Endodermal cell (in vitro differentiated cells): Measurements from ENCODE around the gene CDKN3. TPM values are rescaled to one million over a fixed set of nuclear protein-coding genes. Genes with fewer than 3 reads are reported as not detected.

Experiments used
- DNase-seq: peaks from one replicate; pipeline ENCODE4 v3.0.0-alpha.2; 2017
- H3K27ac ChIP-seq: 2 replicates; pipeline ENCODE4 v1.5.1; 2013; ENCODE audit warnings: mild to moderate bottlenecking, low read depth, low read length, moderate library complexity
- H3K27me3 ChIP-seq: 2 replicates; pipeline ENCODE4 v1.6.1; 2013; ENCODE audit warnings: mild to moderate bottlenecking, low read length, moderate library complexity; ENCODE audit not compliant: insufficient read depth, control insufficient read depth, poor library complexity, severe bottlenecking
- H3K36me3 ChIP-seq: 2 replicates; pipeline ENCODE4 v1.7.0; 2013; ENCODE audit warnings: mild to moderate bottlenecking, low read length, moderate library complexity; ENCODE audit not compliant: control insufficient read depth, insufficient read depth
- H3K4me1 ChIP-seq: one replicate; pipeline ENCODE4 v1.7.0; 2013; ENCODE audit warnings: low read length; ENCODE audit not compliant: control insufficient read depth, insufficient read depth
- H3K4me3 ChIP-seq: 2 replicates; pipeline ENCODE4 v1.5.1; 2013; ENCODE audit warnings: mild to moderate bottlenecking, low read length, moderate library complexity
- H3K9ac ChIP-seq: 2 replicates; pipeline ENCODE4 v1.6.1; 2013; ENCODE audit warnings: mild to moderate bottlenecking, low read length, moderate library complexity; ENCODE audit not compliant: poor library complexity, severe bottlenecking; ENCODE audit errors: extremely low read depth
- H3K9me3 ChIP-seq: 2 replicates; pipeline ENCODE4 v1.6.1; 2013; ENCODE audit warnings: mild to moderate bottlenecking, low read length, moderate library complexity; ENCODE audit not compliant: control insufficient read depth
- H3K27ac Mint-ChIP-seq: 2 replicates; pipeline ENCODE4 v1.8.0; 2020; ENCODE audit warnings: mixed read lengths
- H3K27me3 Mint-ChIP-seq: 2 replicates; pipeline ENCODE4 v1.8.0; 2021; ENCODE audit warnings: mild to moderate bottlenecking, mixed read lengths; ENCODE audit not compliant: insufficient read depth
- H3K36me3 Mint-ChIP-seq: 2 replicates; pipeline ENCODE4 v1.8.0; 2020; ENCODE audit warnings: low read depth, mixed read lengths
- H3K4me1 Mint-ChIP-seq: 2 replicates; pipeline ENCODE4 v1.8.0; 2020; ENCODE audit warnings: mixed read lengths
- H3K4me3 Mint-ChIP-seq: 2 replicates; pipeline ENCODE4 v1.8.0; 2020; ENCODE audit warnings: mild to moderate bottlenecking, moderate library complexity, mixed read lengths
- H3K9me3 Mint-ChIP-seq: 2 replicates; pipeline ENCODE4 v1.8.0; 2020; ENCODE audit warnings: mild to moderate bottlenecking, mixed read lengths
- WGBS, 2 experiments: methylation state at CpG; one replicate each; pipeline versions ENCODE4 v1.1.5 to v1.1.7; 2013; ENCODE audit warnings: missing lambda C conversion rate in 2 of 2, mixed read lengths in 1 of 2; ENCODE audit not compliant: insufficient coverage in 1 of 2, insufficient read length in 1 of 2; 5-methylcytosine and 5-hydroxymethylcytosine counted together
- total RNA-seq, 2 donors: library from RNA; stranded (reverse); fragmentation: NEBNext Ultra II Directional in 1 of 2; extraction: Animal tissue kit (Norgen Biotek cat#: 25700) in 1 of 2; gene quantifications; 2 replicates in 1 of 2; 3 replicates in 1 of 2; pipeline ENCODE4 v1.2.1, GENCODE V29; 2021
- TF ChIP-seq, protein P1 (sequence below): fragments of 200-600 bp; sonication (generic); conservative IDR thresholded peaks from 2 replicates; pipeline ENCODE4 v1.5.0; 2021; ENCODE audit warnings: antibody characterized with exemption, mild to moderate bottlenecking

Gene CDKN3
- total RNA-seq, 2 donors from 2014 or later, result 31.5 to 39.8 TPM

- Mint-ChIP-seq H3K9me3 (peaks cover 3% of the 10 kb centered on the region), H3K27me3 (no peaks in the 10 kb centered on the region), H3K4me3 (no peak overlapping the region), H3K27ac (peak overlapping the region; percentile 9), H3K4me1 (peaks cover 36% of the 10 kb centered on the region), H3K36me3 (peaks cover 6% of the 10 kb centered on the region)
- 69 to 88% methylated on average over 1 to 3 of the region's 4 CpGs for WGBS, 2 experiments
- Histone ChIP-seq H3K36me3 (peaks cover 14% of the 10 kb centered on the region), H3K4me1 (no peaks in the 10 kb centered on the region), H3K27me3 (no peaks in the 10 kb centered on the region), H3K4me3 (peak overlapping the region; percentile 92), H3K27ac (no peak overlapping the region), H3K9me3 (no peaks in the 10 kb centered on the region), H3K9ac (no peak overlapping the region)
- TF ChIP-seq, protein P1, sequence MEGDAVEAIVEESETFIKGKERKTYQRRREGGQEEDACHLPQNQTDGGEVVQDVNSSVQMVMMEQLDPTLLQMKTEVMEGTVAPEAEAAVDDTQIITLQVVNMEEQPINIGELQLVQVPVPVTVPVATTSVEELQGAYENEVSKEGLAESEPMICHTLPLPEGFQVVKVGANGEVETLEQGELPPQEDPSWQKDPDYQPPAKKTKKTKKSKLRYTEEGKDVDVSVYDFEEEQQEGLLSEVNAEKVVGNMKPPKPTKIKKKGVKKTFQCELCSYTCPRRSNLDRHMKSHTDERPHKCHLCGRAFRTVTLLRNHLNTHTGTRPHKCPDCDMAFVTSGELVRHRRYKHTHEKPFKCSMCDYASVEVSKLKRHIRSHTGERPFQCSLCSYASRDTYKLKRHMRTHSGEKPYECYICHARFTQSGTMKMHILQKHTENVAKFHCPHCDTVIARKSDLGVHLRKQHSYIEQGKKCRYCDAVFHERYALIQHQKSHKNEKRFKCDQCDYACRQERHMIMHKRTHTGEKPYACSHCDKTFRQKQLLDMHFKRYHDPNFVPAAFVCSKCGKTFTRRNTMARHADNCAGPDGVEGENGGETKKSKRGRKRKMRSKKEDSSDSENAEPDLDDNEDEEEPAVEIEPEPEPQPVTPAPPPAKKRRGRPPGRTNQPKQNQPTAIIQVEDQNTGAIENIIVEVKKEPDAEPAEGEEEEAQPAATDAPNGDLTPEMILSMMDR, result no peak
- DNase-seq, result peak; percentile 66
Observed at GRCh38 chr14:54438703-54439102, 41.9 kb downstream of the CDKN3 start.

DNA sequence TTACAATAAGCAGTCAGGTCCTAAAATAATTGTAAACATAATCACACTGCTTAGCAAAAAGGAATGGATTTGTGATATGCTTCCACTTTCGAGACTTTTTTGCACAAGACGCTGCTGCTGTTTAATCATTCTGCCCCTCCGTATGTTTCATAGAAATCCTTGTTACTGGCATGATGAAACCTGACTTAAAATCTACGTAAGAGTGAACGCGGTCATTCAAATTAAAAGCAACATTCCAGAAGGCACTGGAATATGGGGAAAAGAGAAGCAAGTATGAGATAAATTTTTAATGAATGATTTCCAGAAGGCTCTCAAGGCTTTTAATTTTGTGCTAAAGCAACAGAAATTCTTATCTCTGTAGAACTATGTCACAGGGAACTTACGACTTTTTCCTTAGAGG lies 43.2 kb downstream of the CDKN3 start:
- Mint-ChIP-seq H3K4me1 (peaks cover 28% of the 10 kb centered on the region), H3K36me3 (peaks cover 6% of the 10 kb centered on the region), H3K4me3 (peak overlapping the region; percentile 86), H3K27ac (peak overlapping the region; percentile 96), H3K27me3 (peaks cover 7% of the 10 kb centered on the region), H3K9me3 (peaks cover 8% of the 10 kb centered on the region)
- Histone ChIP-seq H3K27me3 (no peaks in the 10 kb centered on the region), H3K4me3 (peak overlapping the region; percentile 92), H3K9ac (peak overlapping the region; percentile 59), H3K9me3 (no peaks in the 10 kb centered on the region), H3K36me3 (peaks cover 4% of the 10 kb centered on the region), H3K4me1 (no peaks in the 10 kb centered on the region), H3K27ac (peak overlapping the region; percentile 98)
- WGBS, 2 experiments, result 57 to 78% methylated on average over 4 to 7 of the region's 7 CpGs
- TF ChIP-seq, protein P1, result no peak
- no peak for DNase-seq

- peak overlapping the region; percentile 86 for H3K4me3 Mint-ChIP-seq
- Histone ChIP-seq H3K27ac (peak overlapping the region; percentile 98), H3K27me3 (no peaks in the 10 kb centered on the region), H3K9ac (peak overlapping the region; percentile 59), H3K9me3 (no peaks in the 10 kb centered on the region), H3K36me3 (peaks cover 2% of the 10 kb centered on the region), H3K4me1 (no peaks in the 10 kb centered on the region), H3K4me3 (peak overlapping the region; percentile 92)
- H3K9me3 Mint-ChIP-seq, result peaks cover 8% of the 10 kb centered on the region
- DNase-seq, result no peak
- H3K36me3 Mint-ChIP-seq, result peaks cover 6% of the 10 kb centered on the region
- H3K27me3 Mint-ChIP-seq, result peaks cover 8% of the 10 kb centered on the region
- WGBS, 2 experiments, result 0 to 8% methylated on average over 1 to 5 of the region's 5 CpGs
- TF ChIP-seq, protein P1, result no peak
- peak overlapping the region; percentile 96 for H3K27ac Mint-ChIP-seq
- H3K4me1 Mint-ChIP-seq, result peaks cover 25% of the 10 kb centered on the region
Observed at GRCh38 chr14:54440476-54440872, 43.7 kb downstream of the CDKN3 start.
